HEK293 (cell line): ENCODE measurements around the gene INHBA.

Source experiments
- BCL11A ChIP-seq: fragments of 450-650 bp; formaldehyde crosslinking; IDR thresholded peaks from 2 replicates; pipeline ENCODE4 v1.5.1; 2016; ENCODE audit warnings: low read depth, missing biosample characterization, missing genetic modification characterization
- ZNF16 ChIP-seq: fragments of 450-650 bp; formaldehyde crosslinking; IDR thresholded peaks from 2 replicates; pipeline ENCODE4 v1.5.1; 2016; ENCODE audit warnings: low read depth, missing biosample characterization, missing genetic modification characterization
- ZNF701 ChIP-seq: fragments of 450-650 bp; formaldehyde crosslinking; IDR thresholded peaks from 2 replicates; pipeline ENCODE4 v1.5.1; 2016; ENCODE audit warnings: missing biosample characterization, missing genetic modification characterization
- TF ChIP-seq, protein P1 (sequence below): fragments of 450-650 bp; formaldehyde crosslinking; IDR thresholded peaks from 2 replicates; pipeline ENCODE4 v1.5.1; 2016; ENCODE audit warnings: missing biosample characterization, missing genetic modification characterization
- TF ChIP-seq, protein P2 (sequence below): fragments of 450-650 bp; formaldehyde crosslinking; IDR thresholded peaks from 2 replicates; pipeline ENCODE4 v1.5.1; 2016; ENCODE audit warnings: missing biosample characterization, missing genetic modification characterization, borderline replicate concordance
- TF ChIP-seq, protein P3 (sequence below): fragments of 450-650 bp; formaldehyde crosslinking; IDR thresholded peaks from 2 replicates; pipeline ENCODE4 v1.5.1; 2016; ENCODE audit warnings: missing biosample characterization, missing genetic modification characterization
- TF ChIP-seq, protein P4 (sequence below): fragments of 450-650 bp; formaldehyde crosslinking; IDR thresholded peaks from 2 replicates; pipeline ENCODE4 v1.5.1; 2016; ENCODE audit warnings: missing biosample characterization, missing genetic modification characterization

DNA sequence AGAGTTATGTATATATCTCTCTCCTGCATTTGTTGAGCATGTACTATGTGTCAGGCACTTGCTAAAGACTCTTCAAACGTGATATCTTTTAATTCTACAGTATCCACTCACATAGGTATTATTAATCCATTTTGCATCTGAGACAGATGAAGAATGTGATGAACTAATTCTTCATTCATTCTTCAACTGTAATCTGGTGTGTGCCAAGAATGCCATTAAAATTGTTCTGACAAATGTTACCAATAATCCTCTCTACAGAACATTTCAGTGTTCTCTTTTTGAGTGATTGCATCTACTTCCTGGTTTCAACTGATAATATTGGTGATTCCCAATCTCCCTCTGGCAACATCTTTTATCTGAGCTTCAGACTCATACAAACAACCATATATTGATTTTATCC is 18.0 kb upstream of the INHBA start:
- TF ChIP-seq, protein P1, sequence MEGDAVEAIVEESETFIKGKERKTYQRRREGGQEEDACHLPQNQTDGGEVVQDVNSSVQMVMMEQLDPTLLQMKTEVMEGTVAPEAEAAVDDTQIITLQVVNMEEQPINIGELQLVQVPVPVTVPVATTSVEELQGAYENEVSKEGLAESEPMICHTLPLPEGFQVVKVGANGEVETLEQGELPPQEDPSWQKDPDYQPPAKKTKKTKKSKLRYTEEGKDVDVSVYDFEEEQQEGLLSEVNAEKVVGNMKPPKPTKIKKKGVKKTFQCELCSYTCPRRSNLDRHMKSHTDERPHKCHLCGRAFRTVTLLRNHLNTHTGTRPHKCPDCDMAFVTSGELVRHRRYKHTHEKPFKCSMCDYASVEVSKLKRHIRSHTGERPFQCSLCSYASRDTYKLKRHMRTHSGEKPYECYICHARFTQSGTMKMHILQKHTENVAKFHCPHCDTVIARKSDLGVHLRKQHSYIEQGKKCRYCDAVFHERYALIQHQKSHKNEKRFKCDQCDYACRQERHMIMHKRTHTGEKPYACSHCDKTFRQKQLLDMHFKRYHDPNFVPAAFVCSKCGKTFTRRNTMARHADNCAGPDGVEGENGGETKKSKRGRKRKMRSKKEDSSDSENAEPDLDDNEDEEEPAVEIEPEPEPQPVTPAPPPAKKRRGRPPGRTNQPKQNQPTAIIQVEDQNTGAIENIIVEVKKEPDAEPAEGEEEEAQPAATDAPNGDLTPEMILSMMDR (tag by site-specific recombination), result no peak
- TF ChIP-seq ZNF16, result no peak
- no peak for TF ChIP-seq BCL11A (tag by site-specific recombination)
- TF ChIP-seq, protein P2, sequence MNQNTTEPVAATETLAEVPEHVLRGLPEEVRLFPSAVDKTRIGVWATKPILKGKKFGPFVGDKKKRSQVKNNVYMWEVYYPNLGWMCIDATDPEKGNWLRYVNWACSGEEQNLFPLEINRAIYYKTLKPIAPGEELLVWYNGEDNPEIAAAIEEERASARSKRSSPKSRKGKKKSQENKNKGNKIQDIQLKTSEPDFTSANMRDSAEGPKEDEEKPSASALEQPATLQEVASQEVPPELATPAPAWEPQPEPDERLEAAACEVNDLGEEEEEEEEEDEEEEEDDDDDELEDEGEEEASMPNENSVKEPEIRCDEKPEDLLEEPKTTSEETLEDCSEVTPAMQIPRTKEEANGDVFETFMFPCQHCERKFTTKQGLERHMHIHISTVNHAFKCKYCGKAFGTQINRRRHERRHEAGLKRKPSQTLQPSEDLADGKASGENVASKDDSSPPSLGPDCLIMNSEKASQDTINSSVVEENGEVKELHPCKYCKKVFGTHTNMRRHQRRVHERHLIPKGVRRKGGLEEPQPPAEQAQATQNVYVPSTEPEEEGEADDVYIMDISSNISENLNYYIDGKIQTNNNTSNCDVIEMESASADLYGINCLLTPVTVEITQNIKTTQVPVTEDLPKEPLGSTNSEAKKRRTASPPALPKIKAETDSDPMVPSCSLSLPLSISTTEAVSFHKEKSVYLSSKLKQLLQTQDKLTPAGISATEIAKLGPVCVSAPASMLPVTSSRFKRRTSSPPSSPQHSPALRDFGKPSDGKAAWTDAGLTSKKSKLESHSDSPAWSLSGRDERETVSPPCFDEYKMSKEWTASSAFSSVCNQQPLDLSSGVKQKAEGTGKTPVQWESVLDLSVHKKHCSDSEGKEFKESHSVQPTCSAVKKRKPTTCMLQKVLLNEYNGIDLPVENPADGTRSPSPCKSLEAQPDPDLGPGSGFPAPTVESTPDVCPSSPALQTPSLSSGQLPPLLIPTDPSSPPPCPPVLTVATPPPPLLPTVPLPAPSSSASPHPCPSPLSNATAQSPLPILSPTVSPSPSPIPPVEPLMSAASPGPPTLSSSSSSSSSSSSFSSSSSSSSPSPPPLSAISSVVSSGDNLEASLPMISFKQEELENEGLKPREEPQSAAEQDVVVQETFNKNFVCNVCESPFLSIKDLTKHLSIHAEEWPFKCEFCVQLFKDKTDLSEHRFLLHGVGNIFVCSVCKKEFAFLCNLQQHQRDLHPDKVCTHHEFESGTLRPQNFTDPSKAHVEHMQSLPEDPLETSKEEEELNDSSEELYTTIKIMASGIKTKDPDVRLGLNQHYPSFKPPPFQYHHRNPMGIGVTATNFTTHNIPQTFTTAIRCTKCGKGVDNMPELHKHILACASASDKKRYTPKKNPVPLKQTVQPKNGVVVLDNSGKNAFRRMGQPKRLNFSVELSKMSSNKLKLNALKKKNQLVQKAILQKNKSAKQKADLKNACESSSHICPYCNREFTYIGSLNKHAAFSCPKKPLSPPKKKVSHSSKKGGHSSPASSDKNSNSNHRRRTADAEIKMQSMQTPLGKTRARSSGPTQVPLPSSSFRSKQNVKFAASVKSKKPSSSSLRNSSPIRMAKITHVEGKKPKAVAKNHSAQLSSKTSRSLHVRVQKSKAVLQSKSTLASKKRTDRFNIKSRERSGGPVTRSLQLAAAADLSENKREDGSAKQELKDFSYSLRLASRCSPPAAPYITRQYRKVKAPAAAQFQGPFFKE (tag by site-specific recombination), result no peak
- no peak for TF ChIP-seq ZNF701 (tag by site-specific recombination)
- TF ChIP-seq, protein P3, sequence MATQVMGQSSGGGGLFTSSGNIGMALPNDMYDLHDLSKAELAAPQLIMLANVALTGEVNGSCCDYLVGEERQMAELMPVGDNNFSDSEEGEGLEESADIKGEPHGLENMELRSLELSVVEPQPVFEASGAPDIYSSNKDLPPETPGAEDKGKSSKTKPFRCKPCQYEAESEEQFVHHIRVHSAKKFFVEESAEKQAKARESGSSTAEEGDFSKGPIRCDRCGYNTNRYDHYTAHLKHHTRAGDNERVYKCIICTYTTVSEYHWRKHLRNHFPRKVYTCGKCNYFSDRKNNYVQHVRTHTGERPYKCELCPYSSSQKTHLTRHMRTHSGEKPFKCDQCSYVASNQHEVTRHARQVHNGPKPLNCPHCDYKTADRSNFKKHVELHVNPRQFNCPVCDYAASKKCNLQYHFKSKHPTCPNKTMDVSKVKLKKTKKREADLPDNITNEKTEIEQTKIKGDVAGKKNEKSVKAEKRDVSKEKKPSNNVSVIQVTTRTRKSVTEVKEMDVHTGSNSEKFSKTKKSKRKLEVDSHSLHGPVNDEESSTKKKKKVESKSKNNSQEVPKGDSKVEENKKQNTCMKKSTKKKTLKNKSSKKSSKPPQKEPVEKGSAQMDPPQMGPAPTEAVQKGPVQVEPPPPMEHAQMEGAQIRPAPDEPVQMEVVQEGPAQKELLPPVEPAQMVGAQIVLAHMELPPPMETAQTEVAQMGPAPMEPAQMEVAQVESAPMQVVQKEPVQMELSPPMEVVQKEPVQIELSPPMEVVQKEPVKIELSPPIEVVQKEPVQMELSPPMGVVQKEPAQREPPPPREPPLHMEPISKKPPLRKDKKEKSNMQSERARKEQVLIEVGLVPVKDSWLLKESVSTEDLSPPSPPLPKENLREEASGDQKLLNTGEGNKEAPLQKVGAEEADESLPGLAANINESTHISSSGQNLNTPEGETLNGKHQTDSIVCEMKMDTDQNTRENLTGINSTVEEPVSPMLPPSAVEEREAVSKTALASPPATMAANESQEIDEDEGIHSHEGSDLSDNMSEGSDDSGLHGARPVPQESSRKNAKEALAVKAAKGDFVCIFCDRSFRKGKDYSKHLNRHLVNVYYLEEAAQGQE (tag by site-specific recombination), result no peak
- TF ChIP-seq, protein P4, sequence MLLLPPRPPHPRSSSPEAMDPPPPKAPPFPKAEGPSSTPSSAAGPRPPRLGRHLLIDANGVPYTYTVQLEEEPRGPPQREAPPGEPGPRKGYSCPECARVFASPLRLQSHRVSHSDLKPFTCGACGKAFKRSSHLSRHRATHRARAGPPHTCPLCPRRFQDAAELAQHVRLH, result no peak
